A673 (cell line): Measurements from ENCODE around the gene ARMC6. TPM values are rescaled to one million over a fixed set of nuclear protein-coding genes. Genes with fewer than 3 reads are reported as not detected.

Experiments
- BruUV-seq: library from RNA; stranded (reverse); fragments of 400-500 nt; replicated peaks from 2 replicates; lab custom pipeline; 2021; lab: Mats Ljungman, UMichigan
- CTCF ChIA-PET: fragments of 300-600 bp; sonication (Branson Sonifier 250); formaldehyde crosslinking; loops from one replicate; lab custom pipeline; 2022; ENCODE audit warnings: antibody characterized with exemption; lab: Charles Lee
- POLR2A ChIA-PET: fragments of 300-600 bp; sonication (Branson Sonifier 250); formaldehyde crosslinking; loops from one replicate; lab custom pipeline; 2022; ENCODE audit warnings: antibody characterized with exemption; ENCODE audit not compliant: low non-redundant PET; lab: Charles Lee
- DNase-seq: peaks from one replicate; pipeline ENCODE4 v3.0.0-alpha.2; 2015; ENCODE audit warnings: low spot score
- H3K27ac ChIP-seq: fragments of 200-600 bp; sonication (generic); 2 replicates; pipeline ENCODE4 v1.5.1; 2016; ENCODE audit warnings: mixed run types, low read depth, mild to moderate bottlenecking, mixed read lengths, antibody characterized with exemption, low read length; ENCODE audit not compliant: poor library complexity, severe bottlenecking
- H3K27me3 ChIP-seq: fragments of 200-600 bp; sonication (generic); replicated peaks from 2 replicates; pipeline ENCODE4 v1.6.1; 2017; ENCODE audit warnings: mixed run types, low read depth, mild to moderate bottlenecking, mixed read lengths, antibody characterized with exemption, low read length; ENCODE audit not compliant: insufficient read depth, poor library complexity
- H3K36me3 ChIP-seq: fragments of 200-600 bp; sonication (generic); 2 replicates; pipeline ENCODE4 v1.6.1; 2016; ENCODE audit warnings: mixed run types, mild to moderate bottlenecking, mixed read lengths, antibody characterized with exemption, low read length; ENCODE audit not compliant: insufficient read depth, poor library complexity, severe bottlenecking
- H3K4me1 ChIP-seq: fragments of 200-600 bp; sonication (generic); 2 replicates; pipeline ENCODE4 v1.6.1; 2017; ENCODE audit warnings: mixed run types, mild to moderate bottlenecking, mixed read lengths, antibody characterized with exemption, low read length; ENCODE audit not compliant: insufficient read depth, poor library complexity, severe bottlenecking
- H3K4me3 ChIP-seq: fragments of 200-600 bp; sonication (generic); 2 replicates; pipeline ENCODE4 v1.5.1; 2016; ENCODE audit warnings: low read depth, mixed run types, mild to moderate bottlenecking, mixed read lengths, low read length; ENCODE audit not compliant: poor library complexity, severe bottlenecking
- H3K9me3 ChIP-seq: fragments of 200-600 bp; sonication (generic); 2 replicates; pipeline ENCODE4 v1.6.1; 2016; ENCODE audit warnings: mixed run types, low read depth, mild to moderate bottlenecking, mixed read lengths, antibody characterized with exemption, low read length; ENCODE audit not compliant: poor library complexity, severe bottlenecking
- EZH2 ChIP-seq: fragments of 200-600 bp; sonication (generic); IDR thresholded peaks from 2 replicates; pipeline ENCODE4 v1.6.1; 2017; ENCODE audit warnings: borderline replicate concordance, low read depth, mild to moderate bottlenecking, mixed read lengths, antibody characterized with exemption, low read length; ENCODE audit not compliant: poor library complexity, severe bottlenecking
- intact Hi-C: fragments of 100-400 bp; cut with micrococcal nuclease; formaldehyde crosslinking; loops from one replicate; pipeline ENCODE4 v1.10.0; 2022; ENCODE audit not compliant: unreplicated experiment
- total RNA-seq: library from RNA; stranded (reverse); gene quantifications from 2 replicates; pipeline ENCODE4 v1.2.3, GENCODE V29; 2021
- TF ChIP-seq, protein P1 (sequence below): fragments of 300-800, 200-600 bp; sonication (generic); conservative IDR thresholded peaks from 2 replicates; pipeline ENCODE4 v1.5.1; 2017; ENCODE audit warnings: low read depth, mild to moderate bottlenecking, antibody characterized with exemption, low read length, moderate library complexity, mixed read lengths

ARMC6 gene
- total RNA-seq, 1 experiment from 2014 or later: 62.7 TPM

DNA sequence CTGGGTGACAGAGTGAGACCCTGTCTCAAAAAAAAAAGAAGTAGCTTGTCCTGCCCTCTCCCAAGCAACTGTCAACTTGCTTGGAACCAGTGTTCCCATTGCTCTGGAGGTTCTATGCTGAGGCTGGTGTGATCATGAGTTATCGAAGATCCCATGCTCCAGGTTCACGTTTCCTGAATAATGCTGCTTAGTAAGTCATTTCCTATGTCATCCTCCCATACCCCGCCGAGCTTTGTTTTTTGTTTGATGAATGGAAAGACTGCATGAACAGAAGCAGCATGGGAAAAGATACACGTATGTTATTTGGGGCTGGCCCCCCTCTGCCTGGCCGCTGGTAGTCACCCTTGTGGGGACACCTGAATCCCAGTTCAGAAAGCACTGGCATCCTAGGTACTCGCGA, 41.7 kb downstream of the ARMC6 start:
- H3K36me3 ChIP-seq: no peaks in the 10 kb centered on the region
- no TSS peak for BruUV-seq
- H3K27ac ChIP-seq: no peak overlapping the region
- H3K27me3 ChIP-seq: no peaks in the 10 kb centered on the region
- no peaks in the 10 kb centered on the region for H3K9me3 ChIP-seq
- TF ChIP-seq, protein P1, sequence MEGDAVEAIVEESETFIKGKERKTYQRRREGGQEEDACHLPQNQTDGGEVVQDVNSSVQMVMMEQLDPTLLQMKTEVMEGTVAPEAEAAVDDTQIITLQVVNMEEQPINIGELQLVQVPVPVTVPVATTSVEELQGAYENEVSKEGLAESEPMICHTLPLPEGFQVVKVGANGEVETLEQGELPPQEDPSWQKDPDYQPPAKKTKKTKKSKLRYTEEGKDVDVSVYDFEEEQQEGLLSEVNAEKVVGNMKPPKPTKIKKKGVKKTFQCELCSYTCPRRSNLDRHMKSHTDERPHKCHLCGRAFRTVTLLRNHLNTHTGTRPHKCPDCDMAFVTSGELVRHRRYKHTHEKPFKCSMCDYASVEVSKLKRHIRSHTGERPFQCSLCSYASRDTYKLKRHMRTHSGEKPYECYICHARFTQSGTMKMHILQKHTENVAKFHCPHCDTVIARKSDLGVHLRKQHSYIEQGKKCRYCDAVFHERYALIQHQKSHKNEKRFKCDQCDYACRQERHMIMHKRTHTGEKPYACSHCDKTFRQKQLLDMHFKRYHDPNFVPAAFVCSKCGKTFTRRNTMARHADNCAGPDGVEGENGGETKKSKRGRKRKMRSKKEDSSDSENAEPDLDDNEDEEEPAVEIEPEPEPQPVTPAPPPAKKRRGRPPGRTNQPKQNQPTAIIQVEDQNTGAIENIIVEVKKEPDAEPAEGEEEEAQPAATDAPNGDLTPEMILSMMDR: no peak
- no peak for TF ChIP-seq EZH2
- intact Hi-C loops: no loop called here
- no peak overlapping the region for H3K4me3 ChIP-seq
- DNase-seq: no peak
- H3K4me1 ChIP-seq: peaks cover 20% of the 10 kb centered on the region
- POLR2A ChIA-PET: no interaction called here
- CTCF ChIA-PET: no interaction called here

DNA sequence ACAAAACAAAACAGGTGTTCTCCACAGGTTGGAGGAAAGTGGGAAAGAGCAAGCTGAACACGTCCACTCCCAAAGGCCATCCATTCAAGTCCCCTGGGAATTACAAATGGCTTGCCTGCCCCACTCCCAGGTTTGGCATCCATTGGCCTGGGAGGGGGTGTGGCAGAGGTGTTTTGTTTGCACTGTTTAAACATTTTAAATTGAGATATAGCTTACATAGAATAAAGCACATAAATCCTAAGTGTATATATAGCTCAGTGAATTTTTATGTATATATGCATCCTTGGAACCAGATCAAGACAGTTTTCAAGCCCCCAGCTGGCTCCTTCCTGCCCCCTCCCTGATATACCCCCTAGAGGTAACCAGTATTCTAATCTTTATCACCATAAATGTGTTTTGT, 43.1 kb downstream of the ARMC6 start:
- H3K27me3 ChIP-seq: no peaks in the 10 kb centered on the region

DNA sequence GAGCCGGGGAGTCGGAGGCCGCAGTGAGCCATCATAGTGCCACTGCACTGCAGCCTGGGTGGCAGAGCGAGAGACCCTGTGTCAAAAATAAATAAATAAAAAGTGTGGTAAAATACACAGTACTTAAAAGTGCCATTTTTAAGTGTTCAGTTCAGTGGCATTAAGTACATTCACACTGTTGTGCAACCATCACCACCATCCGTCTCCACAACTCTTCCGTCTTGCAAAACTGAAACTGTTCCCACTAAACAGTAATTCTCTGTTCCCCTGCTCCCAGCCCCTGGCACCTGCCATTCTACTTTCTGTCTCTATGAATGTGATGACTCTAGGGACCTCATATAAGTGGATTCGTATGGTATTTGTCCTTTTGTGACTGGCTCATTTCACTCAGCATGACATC, 43.7 kb downstream of the ARMC6 start:
- Histone ChIP-seq H3K4me1 (peaks cover 20% of the 10 kb centered on the region), H3K36me3 (no peaks in the 10 kb centered on the region), H3K27ac (no peak overlapping the region), H3K27me3 (no peaks in the 10 kb centered on the region), H3K4me3 (no peak overlapping the region), H3K9me3 (no peaks in the 10 kb centered on the region)
- no peak for TF ChIP-seq EZH2
- TF ChIP-seq, protein P1: no peak
- intact Hi-C loops: no loop called here
- no TSS peak for BruUV-seq
- peak; percentile 48 for DNase-seq
- POLR2A ChIA-PET: no interaction called here
- CTCF ChIA-PET: no interaction called here

More for the DNA sequence above, 43.1 kb downstream of the ARMC6 start:
- intact Hi-C loops: no loop called here
- ChIA-PET CTCF (no interaction called here), POLR2A (no interaction called here)
- BruUV-seq: no TSS peak
- H3K27ac ChIP-seq: no peak overlapping the region
- TF ChIP-seq, protein P1: no peak
- TF ChIP-seq EZH2: no peak
- no peak overlapping the region for H3K4me3 ChIP-seq
- H3K9me3 ChIP-seq: no peaks in the 10 kb centered on the region
- no peaks in the 10 kb centered on the region for H3K36me3 ChIP-seq
- DNase-seq: no peak
- peaks cover 20% of the 10 kb centered on the region for H3K4me1 ChIP-seq
